ENCODE measurements around the gene SLC17A9. TPM values are rescaled to one million over a fixed set of nuclear protein-coding genes. Genes with fewer than 3 reads are reported as not detected.

SLC17A9 gene
- total RNA-seq, 5 donors from 2014 or later (not counting 1 experiment from before 2014, with no cell fraction given), result 5.3 to 8.8 (median 8.3) TPM

DNA sequence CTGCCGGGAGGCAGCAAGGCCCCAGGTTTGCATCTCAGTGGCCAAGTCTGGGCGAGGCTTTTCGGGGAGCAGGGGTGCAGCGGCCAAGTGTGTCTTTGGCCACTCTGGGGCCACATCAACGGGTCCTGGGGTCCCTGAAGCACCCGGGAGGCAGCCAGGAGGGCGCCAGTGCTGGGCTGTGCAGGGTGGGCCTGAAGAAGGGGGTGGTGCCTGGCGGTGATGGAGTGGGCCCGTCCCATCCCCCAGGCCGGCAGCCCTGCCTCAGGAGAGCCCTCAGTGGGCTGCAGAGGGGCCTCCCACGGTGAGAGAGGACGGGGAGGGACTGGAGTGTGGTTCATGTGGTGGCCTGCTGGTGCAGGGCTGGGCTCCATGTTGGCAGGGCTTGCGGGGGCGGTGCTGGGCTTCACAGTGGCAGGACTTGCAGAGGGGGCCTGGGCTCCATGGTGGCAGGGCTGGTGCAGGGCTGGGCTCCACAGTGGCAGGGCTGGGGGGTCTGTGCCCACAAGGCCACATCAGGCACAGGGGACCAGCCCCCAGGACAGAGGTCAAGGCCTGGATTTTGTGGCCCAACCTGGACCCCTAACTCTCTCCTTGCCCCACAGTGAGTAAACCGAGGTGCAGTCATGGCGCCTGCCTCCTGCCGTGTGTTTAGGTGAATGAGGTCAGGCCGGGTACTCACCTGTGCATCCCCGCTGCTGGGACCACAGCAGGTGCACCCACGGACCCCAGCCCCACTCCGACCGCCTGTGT, 64.7 kb downstream of the SLC17A9 start:
- 84% methylated on average over 19 of the region's 22 CpGs for WGBS (ENCODE audit: insufficient coverage)

DNA sequence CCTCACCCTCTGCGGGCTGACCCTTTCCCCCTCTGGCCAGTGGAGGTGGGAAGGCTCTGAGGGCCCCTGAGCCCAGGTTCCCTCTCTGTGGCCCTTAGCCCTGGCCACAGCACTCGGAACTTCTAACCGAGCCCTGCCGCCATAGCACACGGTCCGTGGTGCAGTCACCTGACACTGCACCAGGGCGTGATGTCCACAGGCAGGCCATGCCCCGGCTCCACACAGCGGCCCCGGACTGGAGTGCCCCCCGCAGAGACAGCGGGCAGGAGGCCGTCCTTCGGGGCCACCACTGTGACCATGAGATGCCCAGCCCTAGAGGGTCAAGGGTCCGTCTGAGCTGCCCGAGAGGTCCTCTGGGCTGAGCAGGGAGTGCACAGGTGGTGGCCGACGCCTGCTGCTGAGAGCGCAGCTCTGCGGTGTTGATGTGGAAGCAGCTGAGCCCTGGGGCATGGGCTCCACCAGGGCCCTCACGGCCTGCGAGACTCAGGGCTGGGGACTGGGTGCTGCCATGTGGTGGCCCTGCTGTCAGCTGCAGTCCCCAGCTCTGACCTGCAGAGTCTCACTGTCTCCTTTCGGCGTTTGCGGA, 65.4 kb downstream of the SLC17A9 start:
- no peak overlapping the region for H3K4me3 Mint-ChIP-seq
- no peak overlapping the region for H3K27ac ChIP-seq (ENCODE audit: low read length)
- no peak for ATAC-seq (replicated peaks in 1 of 4)

More for the DNA sequence above, 64.7 kb downstream of the SLC17A9 start:
- CTCF ChIA-PET, result no interaction called here
- DNase-seq, result no peak
- Histone ChIP-seq H3K36me3 (ENCODE audit: control insufficient read depth in 2 of 2, extremely low read depth in 1 of 2, insufficient read depth in 1 of 2, low read length in 1 of 2) (no peaks in the 10 kb centered on the region), H3K27me3 (replicated peaks in 1 of 2; ENCODE audit: control insufficient read depth in 2 of 2, extremely low read depth in 1 of 2, insufficient read depth in 2 of 2, low read length in 1 of 2) (peaks cover 6 to 60% of the 10 kb centered on the region in 2 experiments), H3K4me1 (ENCODE audit: control insufficient read depth in 1 of 2, extremely low read depth in 1 of 2, insufficient read depth in 2 of 2, low read length in 2 of 2) (no peaks in the 10 kb centered on the region), H3K9me3 (peaks cover 3% of the 10 kb centered on the region), H3K4me3 (ENCODE audit: control insufficient read depth in 1 of 2, extremely low read depth in 1 of 2, low read length in 1 of 2) (no peak overlapping the region), H3K27ac (ENCODE audit: low read length) (no peak overlapping the region)
- Mint-ChIP-seq H3K9me3 (peaks cover 0 to 17% (median 14%) of the 10 kb centered on the region in 3 donors), H3K27me3 (peaks cover 5 to 62% of the 10 kb centered on the region in 2 donors), H3K27ac (no peak overlapping the region), H3K4me1 (peaks cover 0 to 2% (median 0%) of the 10 kb centered on the region in 3 donors), H3K4me3 (no peak overlapping the region), H3K36me3 (peaks cover 4% of the 10 kb centered on the region)
- no peak for ATAC-seq (replicated peaks in 1 of 4)
- POLR2A ChIA-PET, result no interaction called here

More for the DNA sequence above, 65.4 kb downstream of the SLC17A9 start:
- ChIA-PET POLR2A (no interaction called here), CTCF (no interaction called here)
- Histone ChIP-seq H3K4me1 (ENCODE audit: control insufficient read depth in 1 of 2, extremely low read depth in 1 of 2, insufficient read depth in 2 of 2, low read length in 2 of 2) (no peaks in the 10 kb centered on the region), H3K36me3 (ENCODE audit: control insufficient read depth in 2 of 2, extremely low read depth in 1 of 2, insufficient read depth in 1 of 2, low read length in 1 of 2) (no peaks in the 10 kb centered on the region), H3K9me3 (peaks cover 3% of the 10 kb centered on the region), H3K4me3 (ENCODE audit: control insufficient read depth in 1 of 2, extremely low read depth in 1 of 2, low read length in 1 of 2) (no peak overlapping the region), H3K27me3 (replicated peaks in 1 of 2; ENCODE audit: control insufficient read depth in 2 of 2, extremely low read depth in 1 of 2, insufficient read depth in 2 of 2, low read length in 1 of 2) (peaks cover 6 to 67% of the 10 kb centered on the region in 2 experiments)
- peaks cover 4% of the 10 kb centered on the region for H3K36me3 Mint-ChIP-seq
- H3K9me3 Mint-ChIP-seq, result peaks cover 0 to 14% (median 13%) of the 10 kb centered on the region in 3 donors
- WGBS (ENCODE audit: insufficient coverage), result 88% methylated on average over 25 of the region's 25 CpGs
- no peak for DNase-seq
- H3K27ac Mint-ChIP-seq, result no peak overlapping the region
- peaks cover 5 to 61% of the 10 kb centered on the region in 2 donors for H3K27me3 Mint-ChIP-seq
- H3K4me1 Mint-ChIP-seq, result peaks cover 0 to 2% (median 0%) of the 10 kb centered on the region in 3 donors

Other genes starting within 250 kb of the SLC17A9 start
- under 1 TPM in 3 of 5 donors, not detected in 2; 0.33 to 0.63 (median 0.53) TPM for gene NTSR1, start 243.9 kb upstream of the SLC17A9 start, total RNA-seq
- 10 to 100 TPM in 3 of 5 donors, 1 to 10 TPM in 2; 8.6 to 13.9 (median 12.8) TPM for gene MRGBP, start 156.2 kb upstream of the SLC17A9 start, total RNA-seq
- 10 to 100 TPM; 46.5 to 91.1 (median 83.0) TPM for gene OGFR, start 147.9 kb upstream of the SLC17A9 start, total RNA-seq
- 1 to 10 TPM in 1 of 5 donors, under 1 TPM in 3, not detected in 1; 0.51 to 2.1 (median 0.75) TPM for gene COL9A3, start 135.7 kb upstream of the SLC17A9 start, total RNA-seq
- gene TCFL5, start 90.9 kb upstream of the SLC17A9 start, total RNA-seq, result 10 to 100 TPM in 2 of 5 donors, 1 to 10 TPM in 3; 5.0 to 12.7 (median 8.5) TPM
- gene DIDO1, start 26.2 kb upstream of the SLC17A9 start, total RNA-seq, result 100 to 1,000 TPM in 3 of 5 donors, 10 to 100 TPM in 2; 70.5 to 116 (median 113) TPM
- 10 to 100 TPM; 33.1 to 43.4 (median 41.2) TPM for gene GID8, start 14.6 kb upstream of the SLC17A9 start, total RNA-seq
- not detected for gene BHLHE23, start 54.3 kb downstream of the SLC17A9 start, total RNA-seq

All from T-cell (primary cell).